Measurements from ENCODE around the gene ZNF436.
A peak's percentile ranks its signal among the peaks of the same experiment; 100 is the strongest.

GRCh38 chr1:23403735-23404486, 34.3 kb upstream of the ZNF436 start:
- TF ChIP-seq CTCF (conservative IDR thresholded peaks at IDR 0.05): peak; percentile 88
- TF ChIP-seq EZH2 (IDR thresholded peaks at IDR 0.05; ENCODE audit: low read depth): no peak

Measured in PC-9 (cell line).